Omental fat pad (tissue), 4 donors: ENCODE data around the gene NOCT. TPM values are rescaled to one million over a fixed set of nuclear protein-coding genes. Genes with fewer than 3 reads are reported as not detected.

Experiments used
- ATAC-seq: fragments of 150-250 bp; one replicate; pipeline ENCODE4 v1.9.1; 2016; ENCODE audit warnings: mild to moderate bottlenecking, moderate library complexity; ENCODE audit not compliant: low FRiP score
- DNase-seq: peaks from one replicate; pipeline ENCODE4 v3.0.0-alpha.2; 2019; ENCODE audit warnings: low spot score
- total RNA-seq, 4 donors: library from RNA; depleted of rRNA; stranded (reverse); fragments of >200 nt; gene quantifications; one replicate each; pipeline ENCODE4 v1.1.0, GENCODE V29; 2016
- TF ChIP-seq, protein P1 (sequence below), 3 donors: fragments of 450-650 bp; IDR thresholded peaks; one replicate each; pipeline ENCODE4 v1.5.1; 2016 to 2017; ENCODE audit warnings: antibody characterized with exemption in 3 of 3, mild to moderate bottlenecking in 3 of 3, moderate library complexity in 2 of 3

The NOCT gene
- total RNA-seq, 4 donors from 2014 or later: 5.8 to 83.1 (median 21.6) TPM

GRCh38 chr4:139076016-139076744 is 60.6 kb downstream of the NOCT start:
- DNase-seq (no peak), ATAC-seq (no peak)
- TF ChIP-seq, protein P1, sequence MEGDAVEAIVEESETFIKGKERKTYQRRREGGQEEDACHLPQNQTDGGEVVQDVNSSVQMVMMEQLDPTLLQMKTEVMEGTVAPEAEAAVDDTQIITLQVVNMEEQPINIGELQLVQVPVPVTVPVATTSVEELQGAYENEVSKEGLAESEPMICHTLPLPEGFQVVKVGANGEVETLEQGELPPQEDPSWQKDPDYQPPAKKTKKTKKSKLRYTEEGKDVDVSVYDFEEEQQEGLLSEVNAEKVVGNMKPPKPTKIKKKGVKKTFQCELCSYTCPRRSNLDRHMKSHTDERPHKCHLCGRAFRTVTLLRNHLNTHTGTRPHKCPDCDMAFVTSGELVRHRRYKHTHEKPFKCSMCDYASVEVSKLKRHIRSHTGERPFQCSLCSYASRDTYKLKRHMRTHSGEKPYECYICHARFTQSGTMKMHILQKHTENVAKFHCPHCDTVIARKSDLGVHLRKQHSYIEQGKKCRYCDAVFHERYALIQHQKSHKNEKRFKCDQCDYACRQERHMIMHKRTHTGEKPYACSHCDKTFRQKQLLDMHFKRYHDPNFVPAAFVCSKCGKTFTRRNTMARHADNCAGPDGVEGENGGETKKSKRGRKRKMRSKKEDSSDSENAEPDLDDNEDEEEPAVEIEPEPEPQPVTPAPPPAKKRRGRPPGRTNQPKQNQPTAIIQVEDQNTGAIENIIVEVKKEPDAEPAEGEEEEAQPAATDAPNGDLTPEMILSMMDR (IDR thresholded peaks at IDR 0.05): no peak

DNA sequence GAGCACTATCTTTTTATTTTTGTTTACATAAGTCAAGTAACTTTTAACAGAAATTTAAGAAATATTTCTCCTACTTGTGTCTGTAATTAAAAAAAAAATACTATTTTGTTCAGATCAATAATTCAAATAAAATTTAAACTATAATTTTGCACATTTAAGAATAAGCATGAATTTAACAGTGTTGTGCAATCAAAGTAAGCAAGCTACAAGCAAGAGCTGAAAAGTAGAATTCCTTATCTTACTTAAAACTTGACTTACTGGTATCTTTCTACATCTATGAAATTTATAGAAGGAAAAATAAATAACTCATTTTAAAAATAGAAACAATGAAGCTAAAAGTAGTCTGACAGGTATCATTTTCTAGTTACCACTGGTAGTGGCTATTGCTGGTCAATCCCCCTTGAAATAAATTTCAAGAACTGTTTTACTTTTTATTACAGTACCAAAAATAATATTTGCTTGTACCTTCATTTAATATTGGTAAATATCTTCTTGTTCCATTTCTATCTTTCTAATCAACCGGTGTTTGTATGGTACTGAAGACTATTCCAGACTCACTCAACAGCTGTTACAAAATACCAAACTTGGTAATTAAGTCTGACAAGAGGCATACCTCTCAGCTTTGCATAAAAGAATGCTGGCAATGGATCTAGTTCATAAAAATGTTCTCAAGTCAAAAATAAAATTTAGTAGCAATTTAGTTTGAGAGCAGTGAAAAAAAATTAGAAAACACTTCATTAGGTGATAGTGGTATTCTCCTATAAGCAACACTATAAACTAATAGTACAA is 62.2 kb downstream of the NOCT start:
- ATAC-seq: no peak
- TF ChIP-seq, protein P1 (IDR thresholded peaks at IDR 0.05): no peak

GRCh38 chr4:139078926-139079325 is 63.3 kb downstream of the NOCT start:
- ATAC-seq (no peak), DNase-seq (no peak)
- TF ChIP-seq, protein P1 (IDR thresholded peaks at IDR 0.05): no peak

More for the DNA sequence above, 62.2 kb downstream of the NOCT start:
- DNase-seq: no peak

GRCh38 chr4:139082750-139083606 is 67.4 kb downstream of the NOCT start:
- peak; percentile 92 for ATAC-seq
- DNase-seq: peak; percentile 81
- TF ChIP-seq, protein P1 (IDR thresholded peaks at IDR 0.05): no peak

DNA sequence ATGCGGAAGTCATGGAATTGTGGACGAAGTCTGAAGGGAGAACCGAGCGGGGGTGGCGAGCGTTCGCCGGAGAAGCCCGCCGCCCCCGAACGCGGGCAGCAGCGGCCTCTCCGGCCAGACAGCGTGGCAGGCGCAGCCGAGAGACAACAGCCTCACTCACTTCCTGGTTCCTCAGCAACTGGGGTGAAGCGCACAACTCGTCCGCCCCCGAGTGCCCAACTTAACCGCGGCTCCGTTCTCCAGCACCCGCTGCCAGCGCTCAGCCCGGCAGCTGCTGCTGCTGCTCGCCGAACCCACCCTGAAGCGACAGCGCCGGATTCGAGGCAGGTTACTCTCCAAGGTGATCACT is 68.0 kb downstream of the NOCT start:
- ATAC-seq (peak; percentile 55), DNase-seq (no peak)
- TF ChIP-seq, protein P1 (IDR thresholded peaks at IDR 0.05): no peak

DNA sequence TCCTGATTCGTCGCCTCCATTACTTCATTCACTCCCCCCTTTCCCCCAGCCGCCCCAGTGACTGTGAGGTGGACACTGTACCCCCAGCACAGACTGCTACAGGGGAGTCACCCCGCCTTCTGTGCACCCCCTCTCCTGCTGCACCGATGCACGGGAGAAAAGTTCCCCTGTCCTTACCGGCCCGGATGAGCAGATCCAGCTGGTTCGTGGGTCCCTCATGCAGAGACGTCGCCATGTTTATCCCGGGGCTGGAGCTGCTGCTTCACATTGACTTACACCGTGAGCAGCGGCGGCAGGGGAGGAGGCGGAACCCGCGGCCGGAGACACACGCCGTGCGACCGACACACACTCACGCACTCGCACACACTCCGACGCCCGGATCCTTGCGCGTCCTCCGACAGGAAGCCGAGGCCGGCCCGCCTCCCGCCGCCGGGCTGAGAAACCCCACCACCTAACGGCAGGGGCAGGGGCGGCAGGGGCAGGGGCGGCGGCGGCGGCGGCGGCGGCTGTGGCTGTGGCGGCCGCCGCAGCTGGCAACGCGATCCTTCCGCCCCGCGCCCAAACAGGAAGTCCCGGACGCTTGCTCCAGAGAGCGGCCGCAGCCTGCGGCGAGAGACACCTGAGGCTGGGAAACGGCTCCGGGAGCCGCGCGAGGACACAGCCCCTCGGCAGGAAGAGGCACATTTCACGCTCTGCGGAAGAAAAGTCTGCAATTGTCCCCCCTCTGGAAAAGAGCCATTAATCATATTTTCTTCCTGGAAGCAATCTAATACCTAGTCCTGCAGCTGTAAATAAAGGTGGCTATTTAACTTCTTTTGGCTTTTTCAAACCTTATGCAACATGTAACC is 68.6 kb downstream of the NOCT start:
- ATAC-seq: peak; percentile 83
- peak; percentile 36 for DNase-seq
- TF ChIP-seq, protein P1 (IDR thresholded peaks at IDR 0.05): no peak
